ENCODE data around the gene GRID2. TPM values are rescaled to one million over a fixed set of nuclear protein-coding genes. Genes with fewer than 3 reads are reported as not detected.

GRID2 gene
- total RNA-seq, 1 experiment from 2014 or later = not detected

DNA sequence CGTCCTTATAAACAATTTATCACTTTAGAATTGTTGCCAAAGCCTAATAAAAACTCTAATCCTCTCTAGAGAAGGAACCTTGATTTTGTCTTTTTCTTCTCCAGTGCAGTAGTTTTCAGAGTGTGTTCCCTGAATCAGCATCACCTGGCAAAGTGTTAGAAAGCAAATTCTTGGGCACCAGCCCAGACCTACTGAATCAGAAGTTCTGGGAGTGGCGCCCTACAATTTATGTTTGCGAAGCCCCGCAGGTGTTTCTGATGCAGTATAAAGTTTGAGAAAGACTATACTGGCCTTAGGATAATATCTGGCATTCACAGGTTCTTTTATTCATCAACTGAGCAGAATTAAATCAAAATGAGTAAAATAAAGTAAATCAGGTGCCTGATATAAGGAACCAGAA is 879.0 kb downstream of the GRID2 start:
- DNase-seq (ENCODE audit: low read depth) = no peak
- in situ Hi-C loops (cut with HindIII; ENCODE audit: low pct_unique_long_range_greater_than_20kb, low sequenced_read_pairs) = no loop called here

- in situ Hi-C loops (cut with HindIII; ENCODE audit: low pct_unique_long_range_greater_than_20kb, low sequenced_read_pairs) = no loop called here
- DNase-seq (ENCODE audit: low read depth) = no peak
These were observed 879.8 kb downstream of the GRID2 start for GRCh38 chr4:93183576-93183975.

- DNase-seq (ENCODE audit: low read depth) = no peak
- in situ Hi-C loops (cut with HindIII; ENCODE audit: low pct_unique_long_range_greater_than_20kb, low sequenced_read_pairs) = no loop called here
These were observed 880.3 kb downstream of the GRID2 start for GRCh38 chr4:93184053-93184452.

GRCh38 chr4:93186846-93187245 is 883.1 kb downstream of the GRID2 start:
- DNase-seq (ENCODE audit: low read depth) = no peak
- in situ Hi-C loops (cut with HindIII; ENCODE audit: low pct_unique_long_range_greater_than_20kb, low sequenced_read_pairs) = no loop called here

DNA sequence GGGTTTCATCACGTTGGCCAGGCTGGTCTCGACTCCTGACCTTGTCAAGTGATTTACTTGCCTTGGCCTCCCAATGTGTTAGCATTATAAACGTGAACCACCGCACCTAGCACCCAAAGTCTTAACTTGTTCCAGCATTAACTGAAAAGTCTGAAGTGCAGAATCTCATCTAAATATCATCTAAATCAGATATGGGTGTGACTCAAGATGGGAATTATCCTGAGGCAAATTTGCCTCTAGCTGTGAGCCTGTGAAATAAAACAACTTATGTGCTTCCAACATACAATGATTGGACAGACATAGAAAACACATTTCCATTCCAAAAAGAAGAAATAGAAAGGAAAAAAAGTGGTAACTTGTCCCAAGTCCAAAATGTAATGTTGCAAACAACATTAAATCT is 883.7 kb downstream of the GRID2 start:
- DNase-seq (ENCODE audit: low read depth) = no peak
- in situ Hi-C loops (cut with HindIII; ENCODE audit: low pct_unique_long_range_greater_than_20kb, low sequenced_read_pairs) = no loop called here

GRCh38 chr4:93187892-93188291 is 884.1 kb downstream of the GRID2 start:
- no peak for DNase-seq (ENCODE audit: low read depth)
- in situ Hi-C loops (cut with HindIII; ENCODE audit: low pct_unique_long_range_greater_than_20kb, low sequenced_read_pairs) = no loop called here

DNA sequence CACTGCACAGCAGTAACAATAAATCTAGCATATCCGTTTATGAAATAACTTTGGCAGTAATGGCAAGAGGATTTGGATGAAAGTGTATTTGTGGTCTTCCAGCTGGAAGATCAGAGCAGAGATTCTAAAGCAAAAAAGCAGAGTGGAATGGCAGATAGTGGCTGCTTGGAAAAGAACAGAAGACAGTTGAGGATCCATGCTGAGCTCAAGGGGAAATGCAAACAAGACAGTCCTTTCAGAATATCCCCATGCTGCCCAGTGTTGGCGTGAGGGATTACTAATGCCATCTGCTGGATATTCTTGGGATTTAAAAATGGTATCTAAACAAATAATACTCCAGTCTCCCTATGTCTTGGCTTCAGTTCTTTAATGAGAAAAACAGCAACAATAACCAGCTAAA is 895.7 kb downstream of the GRID2 start:
- DNase-seq (ENCODE audit: low read depth) = peak; percentile 29
- in situ Hi-C loops (cut with HindIII; ENCODE audit: low pct_unique_long_range_greater_than_20kb, low sequenced_read_pairs) = no loop called here

GRCh38 chr4:93201471-93202096 is 897.8 kb downstream of the GRID2 start:
- in situ Hi-C loops (cut with HindIII; ENCODE audit: low pct_unique_long_range_greater_than_20kb, low sequenced_read_pairs) = no loop called here
- no peak for DNase-seq (ENCODE audit: low read depth)

DNA sequence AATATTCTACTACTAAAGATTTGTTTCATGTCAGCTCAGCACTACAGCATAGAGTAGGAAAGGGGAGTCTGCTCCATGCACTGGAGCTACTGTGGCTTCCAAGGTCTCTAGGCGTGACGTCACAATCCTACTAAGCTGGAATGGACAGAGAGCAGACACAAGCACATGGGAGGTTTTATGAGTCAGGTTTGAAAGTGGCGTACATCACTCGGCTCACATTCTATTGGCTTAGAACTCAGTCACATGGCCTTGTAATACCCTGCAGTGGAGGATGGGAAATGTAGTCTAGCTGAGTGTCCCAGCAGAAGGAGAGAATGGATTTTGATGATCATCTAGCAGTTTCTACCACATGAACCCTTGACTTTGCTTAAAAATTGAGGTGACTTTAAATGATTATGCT is 899.9 kb downstream of the GRID2 start:
- DNase-seq (ENCODE audit: low read depth) = no peak
- in situ Hi-C loops (cut with HindIII; ENCODE audit: low pct_unique_long_range_greater_than_20kb, low sequenced_read_pairs) = no loop called here

- in situ Hi-C loops (cut with HindIII; ENCODE audit: low pct_unique_long_range_greater_than_20kb, low sequenced_read_pairs) = no loop called here
- no peak for DNase-seq (ENCODE audit: low read depth)
These were observed 908.5 kb downstream of the GRID2 start for GRCh38 chr4:93212250-93212649.

- DNase-seq (ENCODE audit: low read depth) = no peak
- in situ Hi-C loops (cut with HindIII; ENCODE audit: low pct_unique_long_range_greater_than_20kb, low sequenced_read_pairs) = no loop called here
These were observed 912.9 kb downstream of the GRID2 start for GRCh38 chr4:93216646-93217045.

GRCh38 chr4:93217431-93217830 is 913.7 kb downstream of the GRID2 start:
- in situ Hi-C loops (cut with HindIII; ENCODE audit: low pct_unique_long_range_greater_than_20kb, low sequenced_read_pairs) = no loop called here
- DNase-seq (ENCODE audit: low read depth) = no peak

GRCh38 chr4:93221771-93222170 is 918.0 kb downstream of the GRID2 start:
- in situ Hi-C loops (cut with HindIII; ENCODE audit: low pct_unique_long_range_greater_than_20kb, low sequenced_read_pairs) = no loop called here
- no peak for DNase-seq (ENCODE audit: low read depth)

- in situ Hi-C loops (cut with HindIII; ENCODE audit: low pct_unique_long_range_greater_than_20kb, low sequenced_read_pairs) = no loop called here
- DNase-seq (ENCODE audit: low read depth) = no peak
These were observed 924.3 kb downstream of the GRID2 start for GRCh38 chr4:93228021-93228420.

- DNase-seq (ENCODE audit: low read depth) = no peak
- in situ Hi-C loops (cut with HindIII; ENCODE audit: low pct_unique_long_range_greater_than_20kb, low sequenced_read_pairs) = no loop called here
These were observed 929.1 kb downstream of the GRID2 start for GRCh38 chr4:93232883-93233282.

GRCh38 chr4:93237521-93237920 is 933.8 kb downstream of the GRID2 start:
- in situ Hi-C loops (cut with HindIII; ENCODE audit: low pct_unique_long_range_greater_than_20kb, low sequenced_read_pairs) = no loop called here
- no peak for DNase-seq (ENCODE audit: low read depth)

GRCh38 chr4:93243262-93243661 is 939.5 kb downstream of the GRID2 start:
- in situ Hi-C loops (cut with HindIII; ENCODE audit: low pct_unique_long_range_greater_than_20kb, low sequenced_read_pairs) = no loop called here
- DNase-seq (ENCODE audit: low read depth) = no peak

DNA sequence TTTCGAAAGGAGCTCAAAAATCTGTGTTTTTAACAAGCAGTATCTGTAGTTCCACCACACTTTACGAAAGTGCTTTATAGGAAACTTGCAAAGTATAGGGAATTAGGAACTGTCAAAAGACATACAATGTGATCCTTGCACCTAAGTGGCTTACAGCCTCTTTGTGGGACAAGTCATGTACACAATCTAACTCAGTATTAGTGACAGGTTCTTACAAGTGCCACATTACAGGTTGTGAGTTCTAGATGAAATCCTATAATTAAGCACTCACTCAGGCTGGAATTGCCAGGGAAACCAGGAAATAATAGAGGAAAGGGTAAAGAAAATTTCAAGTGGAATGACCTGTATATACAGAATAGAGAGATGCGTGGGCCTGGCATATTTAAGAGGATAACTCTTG is 957.4 kb downstream of the GRID2 start:
- in situ Hi-C loops (cut with HindIII; ENCODE audit: low pct_unique_long_range_greater_than_20kb, low sequenced_read_pairs) = no loop called here
- DNase-seq (ENCODE audit: low read depth) = no peak

DNA sequence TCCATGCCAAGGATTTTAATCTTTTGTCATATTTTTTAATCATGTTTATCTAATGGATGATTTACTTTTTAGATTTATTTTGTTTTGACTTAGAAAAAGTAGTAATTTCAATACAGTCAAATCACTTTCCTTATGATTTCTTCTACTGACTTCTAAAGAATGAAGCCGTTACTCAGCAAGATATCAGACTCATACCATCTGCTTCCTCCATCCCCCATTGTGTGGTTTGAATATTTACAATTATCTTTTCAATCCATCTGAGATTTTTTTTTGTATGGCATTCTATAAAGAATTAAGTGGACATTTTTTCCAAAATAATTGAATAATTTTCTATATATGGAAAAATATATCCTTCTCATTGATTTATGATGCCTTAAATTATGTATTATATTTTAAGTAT is 959.4 kb downstream of the GRID2 start:
- no peak for DNase-seq (ENCODE audit: low read depth)
- in situ Hi-C loops (cut with HindIII; ENCODE audit: low pct_unique_long_range_greater_than_20kb, low sequenced_read_pairs) = no loop called here

- in situ Hi-C loops (cut with HindIII; ENCODE audit: low pct_unique_long_range_greater_than_20kb, low sequenced_read_pairs) = no loop called here
- no peak for DNase-seq (ENCODE audit: low read depth)
These were observed 964.0 kb downstream of the GRID2 start for GRCh38 chr4:93267747-93268146.

DNA sequence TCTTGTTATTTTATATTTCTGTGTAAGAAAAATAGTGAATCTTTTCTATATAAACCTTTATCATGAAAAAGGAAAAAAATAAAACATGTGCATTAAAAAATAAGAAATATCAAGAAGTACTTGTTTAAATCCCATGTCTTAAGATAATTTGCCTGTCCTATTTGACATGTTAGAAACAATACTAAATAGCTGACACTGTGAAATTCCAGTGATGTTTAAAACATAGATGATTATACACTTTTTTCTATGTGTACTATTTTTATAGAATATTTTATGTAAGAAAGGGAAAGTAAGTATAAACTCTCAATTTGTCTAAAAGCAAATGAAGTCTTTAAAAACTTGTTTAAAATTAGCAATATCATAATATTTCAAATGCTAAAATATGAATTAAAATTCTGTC is 981.6 kb downstream of the GRID2 start:
- no peak for DNase-seq (ENCODE audit: low read depth)
- in situ Hi-C loops (cut with HindIII; ENCODE audit: low pct_unique_long_range_greater_than_20kb, low sequenced_read_pairs) = no loop called here

Data from Caki2 (cell line).